HCT116 (cell line): ENCODE data around the gene CXorf65. TPM values are rescaled to one million over a fixed set of nuclear protein-coding genes. Genes with fewer than 3 reads are reported as not detected.

ENCODE experiments used
- ATAC-seq: fragments of 200-7000 bp; cut with Tn5 transposase; 2 replicates; pipeline ENCODE4 v1.9.1; 2020; ENCODE audit warnings: mild to moderate bottlenecking, moderate library complexity
- BruUV-seq: library from RNA; stranded (reverse); fragments of 400-500 nt; replicated peaks from 2 replicates; lab custom pipeline; 2021; lab: Mats Ljungman, UMichigan
- CTCF ChIA-PET: fragments of 300-600 bp; sonication (Branson Sonifier 250); formaldehyde crosslinking; loops from one replicate; lab custom pipeline; 2021; ENCODE audit warnings: antibody characterized with exemption; lab: Charles Lee
- POLR2A ChIA-PET: fragments of 300-600, 350-600 bp; sonication (Branson Sonifier 250); formaldehyde crosslinking; loops from one replicate; lab custom pipeline; 2021; ENCODE audit warnings: antibody characterized with exemption; lab: Charles Lee
- RAD21 ChIA-PET, 2 experiments: fragments of 300-600 bp; sonication (Branson Sonifier 250); formaldehyde crosslinking; loops; one replicate each; lab custom pipeline; 2023; ENCODE audit warnings: low total read pairs in 2 of 2; ENCODE audit not compliant: uncharacterized antibody in 2 of 2, unreplicated experiment in 2 of 2, low non-redundant PET in 1 of 2; lab: Charles Lee
- DNase-seq: peaks from one replicate; pipeline ENCODE4 v3.0.0-alpha.2; 2010; ENCODE audit warnings: low read depth, low spot score
- H2AFZ ChIP-seq: fragments of 200-600 bp; shearing (Covaris generic), sonication (generic); 2 replicates; pipeline ENCODE4 v1.6.1; 2017; ENCODE audit warnings: low read depth, mixed run types, mixed read lengths, antibody characterized with exemption, low read length; ENCODE audit not compliant: poor library complexity, severe bottlenecking
- H3K27ac ChIP-seq: 2 replicates; pipeline ENCODE4 v1.5.1; 2012; ENCODE audit warnings: low read depth, low read length
- H3K27me3 ChIP-seq: fragments of 200-600 bp; sonication (generic); 2 replicates; pipeline ENCODE4 v1.6.1; 2016; ENCODE audit warnings: mixed run types, low read length, mixed read lengths; ENCODE audit not compliant: insufficient read depth
- H3K36me3 ChIP-seq, 2 experiments: fragments of 200-500 bp in 1 of 2; fragments of 200-600 bp in 1 of 2; sonication (Bioruptor generic) in 1 of 2; sonication (generic) in 1 of 2; 2 replicates each; pipeline versions ENCODE4 v1.5.1 to v1.6.1; 2014 to 2016; ENCODE audit warnings: low read length in 2 of 2, inconsistent platforms in 1 of 2, mixed read lengths in 1 of 2, mixed run types in 1 of 2; ENCODE audit not compliant: insufficient read depth in 2 of 2, control insufficient read depth in 1 of 2
- H3K4me1 ChIP-seq, 2 experiments: fragments of 200-600 bp in 1 of 2; sonication (generic) in 1 of 2; 2 replicates each; pipeline versions ENCODE4 v1.5.1 to v1.6.1; 2012 to 2017; ENCODE audit warnings: low read length in 2 of 2, inconsistent platforms in 1 of 2, mild to moderate bottlenecking in 1 of 2, mixed read lengths in 1 of 2, mixed run types in 1 of 2, moderate library complexity in 1 of 2; ENCODE audit not compliant: insufficient read depth in 2 of 2, control insufficient read depth in 1 of 2
- H3K4me2 ChIP-seq: fragments of 200-600 bp; sonication (generic); 2 replicates; pipeline ENCODE4 v1.6.1; 2017; ENCODE audit warnings: mixed run types, low read length, mixed read lengths
- H3K4me3 ChIP-seq, 2 experiments: fragments of 200-600 bp in 1 of 2; sonication (generic) in 1 of 2; replicated peaks in 1 of 2; 2 replicates each; pipeline ENCODE4 v1.5.1; 2011 to 2016; ENCODE audit warnings: low read length in 2 of 2, control low read depth in 1 of 2, low read depth in 1 of 2, mild to moderate bottlenecking in 1 of 2, mixed read lengths in 1 of 2, mixed run types in 1 of 2
- H3K79me2 ChIP-seq: fragments of 200-600 bp; sonication (generic); 2 replicates; pipeline ENCODE4 v1.6.1; 2017; ENCODE audit warnings: mild to moderate bottlenecking, mixed run types, low read length, moderate library complexity, mixed read lengths; ENCODE audit not compliant: insufficient read depth
- H3K9ac ChIP-seq: fragments of 200-600 bp; sonication (generic); 2 replicates; pipeline ENCODE4 v1.6.1; 2016; ENCODE audit warnings: low read length, mixed read lengths
- H3K9me2 ChIP-seq: fragments of 200-600 bp; sonication (generic), shearing (Covaris generic); 2 replicates; pipeline ENCODE4 v1.6.1; 2017; ENCODE audit warnings: mixed run types, mild to moderate bottlenecking, moderate library complexity; ENCODE audit not compliant: insufficient read depth
- H3K9me3 ChIP-seq, 2 experiments: fragments of 200-500 bp in 1 of 2; fragments of 200-600 bp in 1 of 2; sonication (Bioruptor generic) in 1 of 2; sonication (generic) in 1 of 2; 2 replicates each; pipeline ENCODE4 v1.6.1; 2014 to 2017; ENCODE audit warnings: low read length in 2 of 2, mixed read lengths in 2 of 2, inconsistent platforms in 1 of 2, low read depth in 1 of 2, mild to moderate bottlenecking in 1 of 2, mixed run types in 1 of 2, moderate library complexity in 1 of 2; ENCODE audit not compliant: control insufficient read depth in 1 of 2, insufficient read depth in 1 of 2
- H4K20me1 ChIP-seq: fragments of 200-600 bp; sonication (generic), shearing (Covaris generic); 2 replicates; pipeline ENCODE4 v1.6.1; 2017; ENCODE audit warnings: mixed run types, mild to moderate bottlenecking, moderate library complexity; ENCODE audit not compliant: insufficient read depth
- CEBPB ChIP-seq: IDR thresholded peaks from 2 replicates; pipeline ENCODE4 v1.6.1; 2012; ENCODE audit warnings: low read depth
- EGR1 ChIP-seq: IDR thresholded peaks from 2 replicates; pipeline ENCODE4 v1.6.1; 2012; ENCODE audit warnings: low read depth
- EZH2 ChIP-seq: fragments of 200-600 bp; sonication (generic); IDR thresholded peaks from 2 replicates; pipeline ENCODE4 v1.6.1; 2017; ENCODE audit warnings: antibody characterized with exemption, mixed run types
- EZH2phosphoT487 ChIP-seq: fragments of 200-600 bp; IDR thresholded peaks from 2 replicates; pipeline ENCODE4 v1.6.1; 2018; ENCODE audit warnings: antibody characterized with exemption, borderline replicate concordance
- JUND ChIP-seq: IDR thresholded peaks from 2 replicates; pipeline ENCODE4 v1.6.1; 2012
- RAD21 ChIP-seq: IDR thresholded peaks from 2 replicates; pipeline ENCODE4 v1.6.1; 2012; ENCODE audit warnings: low read depth, mild to moderate bottlenecking
- SRF ChIP-seq: IDR thresholded peaks from 2 replicates; pipeline ENCODE4 v1.6.1; 2012; ENCODE audit warnings: low read depth
- YY1 ChIP-seq: IDR thresholded peaks from 2 replicates; pipeline ENCODE4 v1.6.1; 2011; ENCODE audit warnings: low read length, low read depth, moderate library complexity, mild to moderate bottlenecking; ENCODE audit not compliant: insufficient replicate concordance; ENCODE audit errors: extremely low read depth
- ZFX ChIP-seq: fragments of 450-650 bp; IDR thresholded peaks from 2 replicates; pipeline ENCODE4 v1.6.1; 2017
- intact Hi-C: fragments of 100-400 bp; cut with micrococcal nuclease; formaldehyde crosslinking; loops from 2 replicates; pipeline ENCODE4 v1.10.0; 2022
- total RNA-seq: library from RNA; stranded (reverse); gene quantifications from one replicate; pipeline ENCODE4 v1.2.1, GENCODE V29; 2021; ENCODE audit not compliant: unreplicated experiment
- TF ChIP-seq, protein P1 (sequence below): IDR thresholded peaks from 2 replicates; pipeline ENCODE4 v1.6.1; 2012; ENCODE audit warnings: low read depth
- TF ChIP-seq, protein P2 (sequence below): IDR thresholded peaks from 2 replicates; pipeline ENCODE4 v1.6.1; 2012

CXorf65 gene
- total RNA-seq, 1 experiment from 2014 or later, result not detected

- CTCF ChIA-PET, result no interaction called here
- RAD21 ChIA-PET, result no interaction called here
- POLR2A ChIA-PET, result no interaction called here
- Histone ChIP-seq H3K4me3 (no peak overlapping the region), H3K9ac (no peak overlapping the region), H3K27ac (no peak overlapping the region), H3K79me2 (no peaks in the 10 kb centered on the region), H3K36me3 (no peaks in the 10 kb centered on the region), H4K20me1 (no peaks in the 10 kb centered on the region), H2AFZ (no peak overlapping the region), H3K4me1 (peaks cover 0 to 14% of the 10 kb centered on the region in 2 experiments; a peak in 2 of 4 replicates)
- ATAC-seq, result no peak
- intact Hi-C loops, result loop anchor here (5.0 kb wide), 1 partner anchor 78 kb away; no protein-coding TSS in a partner anchor
- no peak for DNase-seq
- TF ChIP-seq JUND (no peak), SRF (no peak), EGR1 (no peak), YY1 (no peak), RAD21 (no peak), EZH2phosphoT487 (no peak), ZFX (no peak), EZH2 (no peak), CEBPB (no peak)
- TF ChIP-seq, protein P1, sequence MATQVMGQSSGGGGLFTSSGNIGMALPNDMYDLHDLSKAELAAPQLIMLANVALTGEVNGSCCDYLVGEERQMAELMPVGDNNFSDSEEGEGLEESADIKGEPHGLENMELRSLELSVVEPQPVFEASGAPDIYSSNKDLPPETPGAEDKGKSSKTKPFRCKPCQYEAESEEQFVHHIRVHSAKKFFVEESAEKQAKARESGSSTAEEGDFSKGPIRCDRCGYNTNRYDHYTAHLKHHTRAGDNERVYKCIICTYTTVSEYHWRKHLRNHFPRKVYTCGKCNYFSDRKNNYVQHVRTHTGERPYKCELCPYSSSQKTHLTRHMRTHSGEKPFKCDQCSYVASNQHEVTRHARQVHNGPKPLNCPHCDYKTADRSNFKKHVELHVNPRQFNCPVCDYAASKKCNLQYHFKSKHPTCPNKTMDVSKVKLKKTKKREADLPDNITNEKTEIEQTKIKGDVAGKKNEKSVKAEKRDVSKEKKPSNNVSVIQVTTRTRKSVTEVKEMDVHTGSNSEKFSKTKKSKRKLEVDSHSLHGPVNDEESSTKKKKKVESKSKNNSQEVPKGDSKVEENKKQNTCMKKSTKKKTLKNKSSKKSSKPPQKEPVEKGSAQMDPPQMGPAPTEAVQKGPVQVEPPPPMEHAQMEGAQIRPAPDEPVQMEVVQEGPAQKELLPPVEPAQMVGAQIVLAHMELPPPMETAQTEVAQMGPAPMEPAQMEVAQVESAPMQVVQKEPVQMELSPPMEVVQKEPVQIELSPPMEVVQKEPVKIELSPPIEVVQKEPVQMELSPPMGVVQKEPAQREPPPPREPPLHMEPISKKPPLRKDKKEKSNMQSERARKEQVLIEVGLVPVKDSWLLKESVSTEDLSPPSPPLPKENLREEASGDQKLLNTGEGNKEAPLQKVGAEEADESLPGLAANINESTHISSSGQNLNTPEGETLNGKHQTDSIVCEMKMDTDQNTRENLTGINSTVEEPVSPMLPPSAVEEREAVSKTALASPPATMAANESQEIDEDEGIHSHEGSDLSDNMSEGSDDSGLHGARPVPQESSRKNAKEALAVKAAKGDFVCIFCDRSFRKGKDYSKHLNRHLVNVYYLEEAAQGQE, result no peak
- TF ChIP-seq, protein P2, sequence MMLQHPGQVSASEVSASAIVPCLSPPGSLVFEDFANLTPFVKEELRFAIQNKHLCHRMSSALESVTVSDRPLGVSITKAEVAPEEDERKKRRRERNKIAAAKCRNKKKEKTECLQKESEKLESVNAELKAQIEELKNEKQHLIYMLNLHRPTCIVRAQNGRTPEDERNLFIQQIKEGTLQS, result no peak
- TF ChIP-seq, all 23 proteins: peak for 0
- no peaks in the 10 kb centered on the region for H3K27me3 ChIP-seq
- no peaks in the 10 kb centered on the region for H3K9me3 ChIP-seq
- H3K4me2 ChIP-seq, result no peak overlapping the region
- no TSS peak for BruUV-seq
- no peaks in the 10 kb centered on the region for H3K9me2 ChIP-seq
These were observed 7.5 kb downstream of the CXorf65 start for GRCh38 chrX:71098951-71099506.
